Measurements from ENCODE around the gene NOL12. TPM values are rescaled to one million over a fixed set of nuclear protein-coding genes. Genes with fewer than 3 reads are reported as not detected.

Gene NOL12, protein sequence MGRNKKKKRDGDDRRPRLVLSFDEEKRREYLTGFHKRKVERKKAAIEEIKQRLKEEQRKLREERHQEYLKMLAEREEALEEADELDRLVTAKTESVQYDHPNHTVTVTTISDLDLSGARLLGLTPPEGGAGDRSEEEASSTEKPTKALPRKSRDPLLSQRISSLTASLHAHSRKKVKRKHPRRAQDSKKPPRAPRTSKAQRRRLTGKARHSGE
- 32.6 TPM for total RNA-seq
- polyA plus RNA-seq, result 26.6 TPM
- long read RNA-seq, donor 1, partial matches to known transcripts, result 0 of 2 reads
- long read RNA-seq, donor 1, other reads (novel, unspliced or antisense), result 0 of 2 reads
- long read RNA-seq, donor 2, transcript NOL12-201 (6 exons, 2,854 nt), result minor isoform, 5 of 34 reads
- long read RNA-seq, donor 2, transcript NOL12-202 (7 exons, 945 nt), result major isoform, 23 of 34 reads
- long read RNA-seq, donor 2, partial matches to known transcripts, result 5 of 34 reads
- long read RNA-seq, donor 2, other reads (novel, unspliced or antisense), result 0 of 34 reads
- long read RNA-seq, donor 3, transcript NOL12-202 (7 exons, 945 nt), result major isoform, 24 of 45 reads
- long read RNA-seq, donor 3, transcript NOL12-201 (6 exons, 2,854 nt), result minor isoform, 7 of 45 reads
- long read RNA-seq, donor 3, partial matches to known transcripts, result 12 of 45 reads
- long read RNA-seq, donor 3, other reads (novel, unspliced or antisense), result 0 of 45 reads
- long read RNA-seq, donor 4, transcript NOL12-202 (7 exons, 945 nt), result major isoform, 8 of 10 reads
- long read RNA-seq, donor 4, partial matches to known transcripts, result 0 of 10 reads
- long read RNA-seq, donor 4, other reads (novel, unspliced or antisense), result 0 of 10 reads
- long read RNA-seq, donor 5, transcript NOL12-202 (7 exons, 945 nt), result major isoform, 19 of 37 reads
- long read RNA-seq, donor 5, partial matches to known transcripts, result 12 of 37 reads
- long read RNA-seq, donor 5, other reads (novel, unspliced or antisense), result 0 of 37 reads
- long read RNA-seq, donor 6, transcript NOL12-202 (7 exons, 945 nt), result major isoform, 12 of 29 reads
- long read RNA-seq, donor 6, partial matches to known transcripts, result 12 of 29 reads
- long read RNA-seq, donor 6, other reads (novel, unspliced or antisense), result 0 of 29 reads
- long read RNA-seq, donor 7, transcript NOL12-202 (7 exons, 945 nt), result major isoform, 15 of 23 reads
- long read RNA-seq, donor 7, partial matches to known transcripts, result 5 of 23 reads
- long read RNA-seq, donor 7, other reads (novel, unspliced or antisense), result 0 of 23 reads
- long read RNA-seq, donor 8, partial matches to known transcripts, result 0 of 3 reads
- long read RNA-seq, donor 8, other reads (novel, unspliced or antisense), result 0 of 3 reads
- long read RNA-seq, donor 9, transcript NOL12-202 (7 exons, 945 nt), result major isoform, 8 of 10 reads
- long read RNA-seq, donor 9, partial matches to known transcripts, result 0 of 10 reads
- long read RNA-seq, donor 9, other reads (novel, unspliced or antisense), result 0 of 10 reads
- long read RNA-seq, donor 10, transcript NOL12-202 (7 exons, 945 nt), result major isoform, 8 of 15 reads
- long read RNA-seq, donor 10, partial matches to known transcripts, result 5 of 15 reads
- long read RNA-seq, donor 10, other reads (novel, unspliced or antisense), result 0 of 15 reads

- Histone ChIP-seq H3K27me3 (ENCODE audit: control insufficient read depth in 2 of 2, insufficient read depth in 1 of 2, low read length in 1 of 2) (no peaks in the 10 kb centered on the region), H3K4me3 (ENCODE audit: low read length in 2 of 2) (peak within 1 kb of the TSS; percentile 88 to 93), H3K4me1 (ENCODE audit: control insufficient read depth in 2 of 2, insufficient read depth in 2 of 2, low read length in 2 of 2) (peaks cover 6 to 22% of the 10 kb centered on the region in 2 donors), H3K36me3 (ENCODE audit: control insufficient read depth in 2 of 2, insufficient read depth in 2 of 2, low read length in 1 of 2) (peaks cover 26 to 27% of the 10 kb centered on the region in 2 donors), H3K9me3 (ENCODE audit: control insufficient read depth in 2 of 2, insufficient read depth in 1 of 2, low read length in 1 of 2) (peaks cover 0 to 4% of the 10 kb centered on the region in 2 donors), H3K27ac (ENCODE audit: low read depth in 1 of 2, low read length in 1 of 2) (peak within 1 kb of the TSS; percentile 38 to 56)
- WGBS, result 4% methylated on average over 62 of the region's 62 CpGs
- peak in 8 of 9 donors; percentile 68 to 93 (median 80) for DNase-seq (ENCODE audit: low read depth in 6 of 9, low spot score in 9 of 9)
Observed at GRCh38 chr22:37686002-37686982, at the start of gene NOL12. Gene NOL12 (plus strand): TSS chr22:37686343. CDS start chr22:37686393, 50 bp downstream.

- no peak for DNase-seq (ENCODE audit: low read depth in 6 of 9, low spot score in 9 of 9)
- Histone ChIP-seq H3K4me1 (ENCODE audit: control insufficient read depth in 2 of 2, insufficient read depth in 2 of 2, low read length in 2 of 2) (peaks cover 41 to 91% of the 10 kb centered on the region in 2 donors), H3K9me3 (ENCODE audit: control insufficient read depth in 2 of 2, insufficient read depth in 1 of 2, low read length in 1 of 2) (peaks cover 0 to 10% of the 10 kb centered on the region in 2 donors), H3K36me3 (ENCODE audit: control insufficient read depth in 2 of 2, insufficient read depth in 2 of 2, low read length in 1 of 2) (peaks cover 7 to 18% of the 10 kb centered on the region in 2 donors), H3K4me3 (ENCODE audit: low read length in 2 of 2) (no peak overlapping the region), H3K27me3 (ENCODE audit: control insufficient read depth in 2 of 2, insufficient read depth in 1 of 2, low read length in 1 of 2) (peaks cover 0 to 2% of the 10 kb centered on the region in 2 donors), H3K27ac (ENCODE audit: low read depth in 1 of 2, low read length in 1 of 2) (no peak overlapping the region)
- 48% methylated on average over 3 of the region's 3 CpGs for WGBS
Observed at GRCh38 chr22:37636949-37637273, 49.2 kb upstream of the NOL12 start.

DNA sequence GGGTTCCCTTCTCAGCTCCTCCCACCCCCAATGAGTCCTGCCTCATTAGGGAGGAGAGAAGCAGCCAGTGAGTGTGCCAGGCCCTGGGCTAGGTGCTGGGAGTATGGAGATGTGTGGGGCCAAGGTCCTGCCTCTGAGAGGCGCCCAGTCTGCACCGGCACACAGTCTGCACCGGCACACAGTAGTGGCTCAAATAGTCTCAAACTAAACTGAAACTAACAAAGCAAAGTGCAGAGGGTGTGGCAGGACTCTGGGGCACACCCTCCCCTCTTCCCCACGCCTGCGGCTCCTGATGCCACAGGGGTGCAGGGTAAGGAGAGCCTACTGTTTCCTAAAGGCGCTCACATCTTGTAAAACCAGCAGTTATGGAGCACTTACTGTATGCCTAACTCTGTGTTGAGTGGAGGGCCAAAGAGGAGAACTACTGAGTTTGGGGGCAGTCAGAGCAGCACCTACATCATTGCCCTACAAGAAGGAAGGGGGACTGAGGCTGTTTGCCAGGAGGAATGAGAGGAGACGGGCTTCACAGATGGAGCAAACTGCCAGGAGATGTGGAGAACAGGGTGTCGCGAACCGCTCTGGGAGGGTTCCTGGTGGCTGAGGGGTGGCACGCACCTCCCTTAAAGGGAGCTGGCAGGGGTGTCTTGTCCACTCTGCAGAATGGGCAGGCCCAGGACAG lies 47.6 kb upstream of the NOL12 start:
- Histone ChIP-seq H3K27ac (ENCODE audit: low read depth in 1 of 2, low read length in 1 of 2) (peak overlapping the region; percentile 49 to 80), H3K9me3 (ENCODE audit: control insufficient read depth in 2 of 2, insufficient read depth in 1 of 2, low read length in 1 of 2) (peaks cover 0 to 10% of the 10 kb centered on the region in 2 donors), H3K36me3 (ENCODE audit: control insufficient read depth in 2 of 2, insufficient read depth in 2 of 2, low read length in 1 of 2) (peaks cover 11 to 13% of the 10 kb centered on the region in 2 donors), H3K4me1 (ENCODE audit: control insufficient read depth in 2 of 2, insufficient read depth in 2 of 2, low read length in 2 of 2) (peaks cover 42 to 89% of the 10 kb centered on the region in 2 donors), H3K4me3 (ENCODE audit: low read length in 2 of 2) (peak overlapping the region in 1 of 2 donors; percentile 73), H3K27me3 (ENCODE audit: control insufficient read depth in 2 of 2, insufficient read depth in 1 of 2, low read length in 1 of 2) (peaks cover 0 to 2% of the 10 kb centered on the region in 2 donors)
- DNase-seq (ENCODE audit: low read depth in 6 of 9, low spot score in 9 of 9), result no peak
- WGBS, result 59% methylated on average over 11 of the region's 11 CpGs

DNA sequence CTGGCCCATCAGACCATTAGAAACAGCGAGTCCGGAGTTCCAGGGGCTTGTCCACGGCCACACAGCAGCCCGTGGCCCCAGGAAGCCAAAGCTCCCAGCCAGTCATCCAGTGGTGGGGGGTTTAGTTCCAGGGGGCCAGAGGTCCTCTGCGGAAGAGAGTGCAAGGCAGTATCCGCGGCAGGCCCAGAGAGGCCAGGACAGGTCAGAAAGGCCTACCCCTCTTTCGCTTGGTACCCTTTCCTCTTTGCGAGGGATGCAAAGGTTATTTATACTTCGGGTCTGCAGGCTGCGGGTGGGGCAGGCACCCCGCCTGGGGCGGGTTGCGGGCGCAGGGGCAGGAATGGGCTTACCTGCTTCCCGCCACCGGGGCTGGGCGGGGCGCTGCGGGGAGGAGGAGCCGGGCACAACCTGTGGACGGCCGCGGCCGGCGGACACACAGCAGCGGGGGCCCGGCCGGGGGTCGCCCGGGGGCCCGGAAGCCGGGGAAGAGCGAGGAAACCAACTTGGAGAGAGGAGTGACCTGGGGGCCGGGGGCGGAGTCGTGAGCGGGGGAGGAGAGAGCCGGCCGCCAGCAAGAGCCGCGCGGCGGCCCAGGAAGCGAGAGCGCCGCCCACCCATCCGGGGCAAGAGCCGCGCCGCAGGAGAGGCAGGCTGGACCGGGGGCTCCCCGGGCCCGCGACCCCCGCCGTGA lies 46.9 kb upstream of the NOL12 start, which contains the start of gene SH3BP1:
TSS of gene SH3BP1 (plus strand) at position 600 of the 691 bp plus-strand sequence. CDS start 119 bp downstream, outside the sequence.
- DNase-seq (ENCODE audit: low read depth in 6 of 9, low spot score in 9 of 9), result no peak

DNA sequence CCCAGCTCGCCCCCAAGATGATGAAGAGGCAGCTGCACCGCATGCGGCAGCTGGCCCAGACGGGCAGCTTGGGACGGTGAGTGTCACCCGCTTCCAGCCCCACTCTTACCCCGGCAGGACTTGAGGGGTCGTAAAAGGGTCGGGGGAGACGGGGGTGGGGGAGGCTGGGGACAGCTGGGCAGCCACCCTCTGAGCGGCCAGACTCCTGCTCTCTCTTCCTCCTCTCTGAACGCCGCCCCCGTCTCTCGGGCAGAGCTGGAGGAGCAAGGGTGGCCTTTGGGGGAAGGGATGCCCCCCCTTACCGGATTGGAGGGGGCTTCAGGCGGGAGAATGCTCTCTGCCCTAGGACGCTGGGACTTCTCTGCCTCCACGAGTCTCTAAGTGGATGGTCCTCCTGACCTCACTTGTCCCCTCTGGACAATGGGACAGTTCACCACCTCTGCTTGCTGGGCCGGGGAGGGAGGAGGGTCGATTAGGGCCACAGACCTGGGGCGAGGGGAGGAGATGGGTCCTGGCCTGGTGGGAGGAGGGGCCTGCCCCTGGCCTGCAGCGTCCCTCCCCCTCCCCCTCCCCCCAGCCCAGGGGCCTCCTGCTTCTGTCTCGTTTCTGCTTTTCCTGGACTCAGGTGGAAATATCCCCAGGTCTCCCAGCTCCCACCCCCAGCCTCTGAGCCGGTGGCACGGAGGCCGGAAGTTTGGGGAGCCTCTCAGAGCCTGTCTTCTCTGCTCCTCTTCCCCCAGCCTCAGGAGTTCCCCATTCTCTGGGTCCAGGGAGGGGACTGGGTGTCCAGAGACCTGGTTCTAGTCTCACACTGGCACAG lies 46.2 kb upstream of the NOL12 start:
- Histone ChIP-seq H3K36me3 (ENCODE audit: control insufficient read depth in 2 of 2, insufficient read depth in 2 of 2, low read length in 1 of 2) (peaks cover 23 to 25% of the 10 kb centered on the region in 2 donors), H3K9me3 (ENCODE audit: control insufficient read depth in 2 of 2, insufficient read depth in 1 of 2, low read length in 1 of 2) (peaks cover 0 to 8% of the 10 kb centered on the region in 2 donors), H3K4me3 (ENCODE audit: low read length in 2 of 2) (peak overlapping the region; percentile 73 to 77), H3K4me1 (ENCODE audit: control insufficient read depth in 2 of 2, insufficient read depth in 2 of 2, low read length in 2 of 2) (peaks cover 33 to 77% of the 10 kb centered on the region in 2 donors), H3K27me3 (ENCODE audit: control insufficient read depth in 2 of 2, insufficient read depth in 1 of 2, low read length in 1 of 2) (peaks cover 0 to 2% of the 10 kb centered on the region in 2 donors), H3K27ac (ENCODE audit: low read depth in 1 of 2, low read length in 1 of 2) (peak overlapping the region; percentile 62 to 80)
- no peak for DNase-seq (ENCODE audit: low read depth in 6 of 9, low spot score in 9 of 9)
- 3% methylated on average over 27 of the region's 27 CpGs for WGBS

More for the DNA sequence above, 46.9 kb upstream of the NOL12 start, which contains the start of gene SH3BP1:
- Histone ChIP-seq H3K27me3 (ENCODE audit: control insufficient read depth in 2 of 2, insufficient read depth in 1 of 2, low read length in 1 of 2) (peaks cover 0 to 2% of the 10 kb centered on the region in 2 donors), H3K36me3 (ENCODE audit: control insufficient read depth in 2 of 2, insufficient read depth in 2 of 2, low read length in 1 of 2) (peaks cover 15 to 18% of the 10 kb centered on the region in 2 donors), H3K4me1 (ENCODE audit: control insufficient read depth in 2 of 2, insufficient read depth in 2 of 2, low read length in 2 of 2) (peaks cover 35 to 84% of the 10 kb centered on the region in 2 donors), H3K27ac (ENCODE audit: low read depth in 1 of 2, low read length in 1 of 2) (peak within 1 kb of the TSS; percentile 62 to 80), H3K9me3 (ENCODE audit: control insufficient read depth in 2 of 2, insufficient read depth in 1 of 2, low read length in 1 of 2) (peaks cover 0 to 8% of the 10 kb centered on the region in 2 donors), H3K4me3 (ENCODE audit: low read length in 2 of 2) (peak within 1 kb of the TSS; percentile 73 to 77)
- WGBS, result 7% methylated on average over 57 of the region's 57 CpGs
